Measurements from ENCODE around the gene PTPN21.

DNA sequence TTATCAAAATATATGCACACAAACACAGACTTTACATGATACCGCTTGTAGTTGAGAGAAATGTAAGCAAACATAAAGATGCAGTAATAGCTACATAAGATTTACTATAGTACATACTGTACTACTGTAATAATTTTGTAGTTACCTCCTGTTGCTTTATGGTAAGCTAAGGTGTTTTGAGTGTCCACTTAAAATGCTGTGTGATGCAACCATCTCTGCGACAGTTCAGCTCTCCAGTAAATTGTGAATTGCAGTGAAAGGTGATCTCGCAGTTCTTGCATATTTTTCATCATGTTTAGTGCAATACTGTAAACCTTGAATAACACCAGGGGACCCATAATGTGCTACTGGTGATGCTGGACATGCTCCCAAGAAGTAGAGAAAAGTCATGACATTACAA, 29.6 kb upstream of the PTPN21 start:
- TF ChIP-seq JUN (CRISPR knock-in tag; IDR thresholded peaks at IDR 0.05) (no peak), ZNF274 (CRISPR knock-in tag; IDR thresholded peaks at IDR 0.05) (no peak), EZH2 (conservative IDR thresholded peaks at IDR 0.05; ENCODE audit: low read depth, low read length) (no peak), HMG20A (CRISPR knock-in tag; IDR thresholded peaks at IDR 0.05; ENCODE audit: borderline replicate concordance) (no peak)
- TF ChIP-seq, protein P1, sequence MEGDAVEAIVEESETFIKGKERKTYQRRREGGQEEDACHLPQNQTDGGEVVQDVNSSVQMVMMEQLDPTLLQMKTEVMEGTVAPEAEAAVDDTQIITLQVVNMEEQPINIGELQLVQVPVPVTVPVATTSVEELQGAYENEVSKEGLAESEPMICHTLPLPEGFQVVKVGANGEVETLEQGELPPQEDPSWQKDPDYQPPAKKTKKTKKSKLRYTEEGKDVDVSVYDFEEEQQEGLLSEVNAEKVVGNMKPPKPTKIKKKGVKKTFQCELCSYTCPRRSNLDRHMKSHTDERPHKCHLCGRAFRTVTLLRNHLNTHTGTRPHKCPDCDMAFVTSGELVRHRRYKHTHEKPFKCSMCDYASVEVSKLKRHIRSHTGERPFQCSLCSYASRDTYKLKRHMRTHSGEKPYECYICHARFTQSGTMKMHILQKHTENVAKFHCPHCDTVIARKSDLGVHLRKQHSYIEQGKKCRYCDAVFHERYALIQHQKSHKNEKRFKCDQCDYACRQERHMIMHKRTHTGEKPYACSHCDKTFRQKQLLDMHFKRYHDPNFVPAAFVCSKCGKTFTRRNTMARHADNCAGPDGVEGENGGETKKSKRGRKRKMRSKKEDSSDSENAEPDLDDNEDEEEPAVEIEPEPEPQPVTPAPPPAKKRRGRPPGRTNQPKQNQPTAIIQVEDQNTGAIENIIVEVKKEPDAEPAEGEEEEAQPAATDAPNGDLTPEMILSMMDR (CRISPR knock-in tag; IDR thresholded peaks at IDR 0.05): no peak
